ENCODE results near the gene RHBDF1.

RHBDF1 gene

GRCh38 chr16:59440-60059 lies 12.9 kb downstream of the RHBDF1 start (continued):
- TF ChIP-seq TCF4 (CRISPR knock-in tag; IDR thresholded peaks at IDR 0.05; ENCODE audit: borderline replicate concordance) (no peak), TSHZ2 (CRISPR knock-in tag; IDR thresholded peaks at IDR 0.05) (no peak), ZFP3 (CRISPR knock-in tag; IDR thresholded peaks at IDR 0.05) (no peak), ESRRG (CRISPR knock-in tag; IDR thresholded peaks at IDR 0.05) (no peak), ZC3H10 (CRISPR knock-in tag; IDR thresholded peaks at IDR 0.05) (no peak), ARNTL (CRISPR knock-in tag; IDR thresholded peaks at IDR 0.05; ENCODE audit: borderline replicate concordance, low read depth) (no peak)

GRCh38 chr16:58491-59439 lies 13.7 kb downstream of the RHBDF1 start:
- no peak for TF ChIP-seq PATZ1 (CRISPR knock-in tag; IDR thresholded peaks at IDR 0.05; ENCODE audit: borderline replicate concordance)
- no peak for TF ChIP-seq OSR1 (CRISPR knock-in tag; IDR thresholded peaks at IDR 0.05)
- no peak for TF ChIP-seq ISL1 (CRISPR knock-in tag; IDR thresholded peaks at IDR 0.05)
- no peak for TF ChIP-seq TSHZ2 (CRISPR knock-in tag; IDR thresholded peaks at IDR 0.05)
- TF ChIP-seq BACH2 (CRISPR knock-in tag; IDR thresholded peaks at IDR 0.05; ENCODE audit: borderline replicate concordance): no peak
- no peak for TF ChIP-seq TCF4 (CRISPR knock-in tag; IDR thresholded peaks at IDR 0.05; ENCODE audit: borderline replicate concordance)
- TF ChIP-seq CREB5 (CRISPR knock-in tag; IDR thresholded peaks at IDR 0.05; ENCODE audit: low read depth): no peak
- TF ChIP-seq ZNF565 (CRISPR knock-in tag; conservative IDR thresholded peaks at IDR 0.05; ENCODE audit: low read depth): no peak
- TF ChIP-seq ARNTL (CRISPR knock-in tag; IDR thresholded peaks at IDR 0.05; ENCODE audit: borderline replicate concordance, low read depth): no peak
- no peak for TF ChIP-seq ESRRG (CRISPR knock-in tag; IDR thresholded peaks at IDR 0.05)
- TF ChIP-seq CSRNP3 (CRISPR knock-in tag; IDR thresholded peaks at IDR 0.05): no peak
- no peak for TF ChIP-seq ZC3H10 (CRISPR knock-in tag; IDR thresholded peaks at IDR 0.05)
- TF ChIP-seq TOX (CRISPR knock-in tag; IDR thresholded peaks at IDR 0.05; ENCODE audit: borderline replicate concordance): no peak
- no peak for TF ChIP-seq ZNF8 (CRISPR knock-in tag; IDR thresholded peaks at IDR 0.05)
- no peak for TF ChIP-seq CSDC2 (CRISPR knock-in tag; IDR thresholded peaks at IDR 0.05)
- no peak for TF ChIP-seq POU6F1 (CRISPR knock-in tag; IDR thresholded peaks at IDR 0.05; ENCODE audit: borderline replicate concordance, low read depth)
- no peak for TF ChIP-seq RARB (CRISPR knock-in tag; IDR thresholded peaks at IDR 0.05)
- TF ChIP-seq ZFP30 (CRISPR knock-in tag; IDR thresholded peaks at IDR 0.05): no peak

More at GRCh38 chr16:58491-59439, 13.7 kb downstream of the RHBDF1 start:
- ATAC-seq: no peak
